Measurements from ENCODE around the gene SLC12A7.

- TF ChIP-seq E2F1 (CRISPR knock-in tag; IDR thresholded peaks at IDR 0.05) (no peak), ADNP (CRISPR knock-in tag; IDR thresholded peaks at IDR 0.05) (no peak), HNRNPH1 (optimal IDR thresholded peaks at IDR 0.05; ENCODE audit: low read depth, low read length) (no peak), POLR2AphosphoS5 (IDR thresholded peaks at IDR 0.05; ENCODE audit: low read depth, low read length) (no peak), ZNF282 (IDR thresholded peaks at IDR 0.05; ENCODE audit: partially characterized antibody) (no peak), KDM1A (CRISPR knock-in tag; IDR thresholded peaks at IDR 0.05) (no peak), NFIC (IDR thresholded peaks at IDR 0.05; ENCODE audit: low read length) (no peak), MAFF (IDR thresholded peaks at IDR 0.05; ENCODE audit: low read depth, low read length) (no peak), ZNF589 (CRISPR knock-in tag; conservative IDR thresholded peaks at IDR 0.05) (no peak), CREB3 (CRISPR knock-in tag; IDR thresholded peaks at IDR 0.05) (no peak), MEF2D (CRISPR knock-in tag; IDR thresholded peaks at IDR 0.05) (no peak), SNAPC4 (CRISPR knock-in tag; IDR thresholded peaks at IDR 0.05) (no peak)
Observed at GRCh38 chr5:1051366-1051720, 60.5 kb downstream of the SLC12A7 start.
